Activated B cell treated with CpG ODN at 0.5 μM for 24 hours (primary cell): Measurements from ENCODE around the gene TRIM43B. TPM values are rescaled to one million over a fixed set of nuclear protein-coding genes. Genes with fewer than 3 reads are reported as not detected.
"Not testable (repeated sequence)": the region's sequence is repeated elsewhere in the genome, so short reads cannot be mapped to it uniquely, and the experiment has no call there.

Experiments
- ATAC-seq: fragments of 200-7000 bp; cut with Tn5 transposase; one replicate; pipeline ENCODE4 v1.10.0; 2021; ENCODE audit warnings: low read depth, mild to moderate bottlenecking, moderate library complexity
- CTCF ChIA-PET: fragments of 350-600 bp; sonication (Branson Sonifier 250); formaldehyde crosslinking; loops from one replicate; lab custom pipeline; 2021; ENCODE audit warnings: antibody characterized with exemption; lab: Charles Lee
- POLR2A ChIA-PET: fragments of 350-600 bp; sonication (Branson Sonifier 250); formaldehyde crosslinking; loops from one replicate; lab custom pipeline; 2021; ENCODE audit warnings: antibody characterized with exemption; lab: Charles Lee
- DNase-seq: peaks from one replicate; pipeline ENCODE4 v3.0.0; 2022
- H3K27ac Mint-ChIP-seq: one replicate; pipeline ENCODE4 v1.8.0; 2020; ENCODE audit warnings: mixed read lengths
- H3K27me3 Mint-ChIP-seq: one replicate; pipeline ENCODE4 v1.8.0; 2021; ENCODE audit warnings: mixed read lengths
- H3K36me3 Mint-ChIP-seq: one replicate; pipeline ENCODE4 v1.8.0; 2021; ENCODE audit warnings: low read depth, mixed read lengths
- H3K4me1 Mint-ChIP-seq: one replicate; pipeline ENCODE4 v1.8.0; 2021; ENCODE audit warnings: mixed read lengths
- H3K4me3 Mint-ChIP-seq: one replicate; pipeline ENCODE4 v1.8.0; 2020; ENCODE audit warnings: mild to moderate bottlenecking, mixed read lengths
- H3K9me3 Mint-ChIP-seq: one replicate; pipeline ENCODE4 v1.8.0; 2020; ENCODE audit warnings: mixed read lengths
- intact Hi-C: fragments of 100-400 bp; cut with micrococcal nuclease; formaldehyde crosslinking; loops from one replicate; pipeline ENCODE4 v1.15.1; 2024
- total RNA-seq: library from RNA; stranded (reverse); gene quantifications from 2 replicates; pipeline ENCODE4 v1.2.3, GENCODE V29; 2022

Gene TRIM43B
- total RNA-seq, 1 donor from 2014 or later = not detected

- H3K4me1 Mint-ChIP-seq, ATAC-seq, H3K27ac Mint-ChIP-seq, intact Hi-C loops, H3K4me3 Mint-ChIP-seq, H3K27me3 Mint-ChIP-seq, CTCF ChIA-PET, H3K9me3 Mint-ChIP-seq, DNase-seq, H3K36me3 Mint-ChIP-seq, POLR2A ChIA-PET: not testable (repeated sequence)
These were observed 16.6 kb downstream of the TRIM43B start for GRCh38 chr2:95467984-95468383.

- H3K9me3 Mint-ChIP-seq, intact Hi-C loops, H3K27ac Mint-ChIP-seq, H3K4me3 Mint-ChIP-seq, CTCF ChIA-PET, POLR2A ChIA-PET, ATAC-seq, H3K4me1 Mint-ChIP-seq, DNase-seq, H3K36me3 Mint-ChIP-seq, H3K27me3 Mint-ChIP-seq: not testable (repeated sequence)
These were observed 18.0 kb downstream of the TRIM43B start for GRCh38 chr2:95466572-95466971.

- H3K4me1 Mint-ChIP-seq, H3K36me3 Mint-ChIP-seq, POLR2A ChIA-PET, ATAC-seq, intact Hi-C loops, CTCF ChIA-PET, H3K4me3 Mint-ChIP-seq, H3K27ac Mint-ChIP-seq, H3K27me3 Mint-ChIP-seq, DNase-seq, H3K9me3 Mint-ChIP-seq: not testable (repeated sequence)
These were observed 21.3 kb downstream of the TRIM43B start for GRCh38 chr2:95463292-95463691.

- H3K27ac Mint-ChIP-seq, H3K9me3 Mint-ChIP-seq, H3K36me3 Mint-ChIP-seq, H3K27me3 Mint-ChIP-seq, CTCF ChIA-PET, H3K4me3 Mint-ChIP-seq, ATAC-seq, H3K4me1 Mint-ChIP-seq, intact Hi-C loops, POLR2A ChIA-PET, DNase-seq: not testable (repeated sequence)
These were observed 39.2 kb downstream of the TRIM43B start for GRCh38 chr2:95445317-95445716.

- H3K27ac Mint-ChIP-seq, H3K27me3 Mint-ChIP-seq, CTCF ChIA-PET, intact Hi-C loops, POLR2A ChIA-PET, H3K9me3 Mint-ChIP-seq, ATAC-seq, H3K4me1 Mint-ChIP-seq, DNase-seq, H3K4me3 Mint-ChIP-seq, H3K36me3 Mint-ChIP-seq: not testable (repeated sequence)
These were observed 42.0 kb downstream of the TRIM43B start for GRCh38 chr2:95442474-95443099.

- H3K27ac Mint-ChIP-seq, H3K9me3 Mint-ChIP-seq, intact Hi-C loops, H3K36me3 Mint-ChIP-seq, POLR2A ChIA-PET, CTCF ChIA-PET, DNase-seq, H3K4me1 Mint-ChIP-seq, H3K4me3 Mint-ChIP-seq, H3K27me3 Mint-ChIP-seq, ATAC-seq: not testable (repeated sequence)
These were observed 48.7 kb downstream of the TRIM43B start for GRCh38 chr2:95435872-95436209.

GRCh38 chr2:95435162-95435871 is 49.2 kb downstream of the TRIM43B start:
- POLR2A ChIA-PET, H3K36me3 Mint-ChIP-seq, H3K4me1 Mint-ChIP-seq, ATAC-seq, H3K4me3 Mint-ChIP-seq, H3K9me3 Mint-ChIP-seq, H3K27me3 Mint-ChIP-seq, CTCF ChIA-PET, intact Hi-C loops, H3K27ac Mint-ChIP-seq, DNase-seq: not testable (repeated sequence)

GRCh38 chr2:95434507-95435076 is 50.0 kb downstream of the TRIM43B start:
- ATAC-seq, H3K4me1 Mint-ChIP-seq, DNase-seq, H3K9me3 Mint-ChIP-seq, CTCF ChIA-PET, H3K27ac Mint-ChIP-seq, H3K36me3 Mint-ChIP-seq, H3K27me3 Mint-ChIP-seq, intact Hi-C loops, H3K4me3 Mint-ChIP-seq, POLR2A ChIA-PET: not testable (repeated sequence)

- CTCF ChIA-PET, H3K27me3 Mint-ChIP-seq, POLR2A ChIA-PET, H3K4me1 Mint-ChIP-seq, H3K4me3 Mint-ChIP-seq, ATAC-seq, H3K27ac Mint-ChIP-seq, DNase-seq, H3K36me3 Mint-ChIP-seq, H3K9me3 Mint-ChIP-seq, intact Hi-C loops: not testable (repeated sequence)
These were observed 50.6 kb downstream of the TRIM43B start for GRCh38 chr2:95433973-95434372.

GRCh38 chr2:95433373-95433772 is 51.2 kb downstream of the TRIM43B start:
- intact Hi-C loops, ATAC-seq, CTCF ChIA-PET, POLR2A ChIA-PET, H3K4me1 Mint-ChIP-seq, H3K27ac Mint-ChIP-seq, H3K9me3 Mint-ChIP-seq, H3K4me3 Mint-ChIP-seq, H3K27me3 Mint-ChIP-seq, H3K36me3 Mint-ChIP-seq, DNase-seq: not testable (repeated sequence)

- POLR2A ChIA-PET, H3K36me3 Mint-ChIP-seq, H3K4me3 Mint-ChIP-seq, H3K27ac Mint-ChIP-seq, ATAC-seq, intact Hi-C loops, H3K9me3 Mint-ChIP-seq, H3K27me3 Mint-ChIP-seq, DNase-seq, CTCF ChIA-PET, H3K4me1 Mint-ChIP-seq: not testable (repeated sequence)
These were observed 54.6 kb downstream of the TRIM43B start for GRCh38 chr2:95429748-95430467.
